HFF-Myc (cell line): ENCODE data around the gene CELA2B.
"Not testable (repeated sequence)": the region's sequence is repeated elsewhere in the genome, so short reads cannot be mapped to it uniquely, and the experiment has no call there.

ENCODE experiments used
- DNase-seq: peaks from one replicate; pipeline ENCODE4 v3.0.0-alpha.2; 2011; ENCODE audit warnings: low read depth; ENCODE audit errors: extremely low read depth
- H3K4me3 ChIP-seq: replicated peaks from 2 replicates; pipeline ENCODE4 v1.5.1; 2011; ENCODE audit warnings: low read depth, mild to moderate bottlenecking, control low read depth, low read length
- TF ChIP-seq, protein P1 (sequence below): IDR thresholded peaks from 2 replicates; pipeline ENCODE4 v1.5.1; 2012; ENCODE audit warnings: mild to moderate bottlenecking, low read depth, low read length, control low read depth; ENCODE audit errors: missing control alignments

Gene CELA2B

DNA sequence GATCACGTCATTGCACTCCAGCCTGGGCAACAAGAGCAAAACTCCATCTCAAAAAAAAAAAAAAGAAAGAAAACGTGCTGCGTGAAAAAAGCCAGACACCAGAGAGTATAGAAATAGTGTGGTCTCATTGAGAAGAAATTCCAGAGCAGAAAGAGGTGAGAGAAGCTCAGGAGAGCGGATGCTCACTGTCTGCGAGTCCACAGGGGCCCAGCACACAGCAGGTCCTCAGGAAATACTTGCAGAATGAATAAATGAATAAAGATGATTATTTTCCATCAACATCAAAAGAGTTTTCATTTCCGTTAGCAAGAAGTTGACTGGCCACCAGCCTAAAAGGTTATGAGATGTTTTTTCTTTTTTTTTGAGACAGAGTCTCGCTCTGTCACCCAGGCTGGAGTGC is 33.7 kb downstream of the CELA2B start:
- no peak overlapping the region for H3K4me3 ChIP-seq
- no peak for DNase-seq
- TF ChIP-seq, protein P1, sequence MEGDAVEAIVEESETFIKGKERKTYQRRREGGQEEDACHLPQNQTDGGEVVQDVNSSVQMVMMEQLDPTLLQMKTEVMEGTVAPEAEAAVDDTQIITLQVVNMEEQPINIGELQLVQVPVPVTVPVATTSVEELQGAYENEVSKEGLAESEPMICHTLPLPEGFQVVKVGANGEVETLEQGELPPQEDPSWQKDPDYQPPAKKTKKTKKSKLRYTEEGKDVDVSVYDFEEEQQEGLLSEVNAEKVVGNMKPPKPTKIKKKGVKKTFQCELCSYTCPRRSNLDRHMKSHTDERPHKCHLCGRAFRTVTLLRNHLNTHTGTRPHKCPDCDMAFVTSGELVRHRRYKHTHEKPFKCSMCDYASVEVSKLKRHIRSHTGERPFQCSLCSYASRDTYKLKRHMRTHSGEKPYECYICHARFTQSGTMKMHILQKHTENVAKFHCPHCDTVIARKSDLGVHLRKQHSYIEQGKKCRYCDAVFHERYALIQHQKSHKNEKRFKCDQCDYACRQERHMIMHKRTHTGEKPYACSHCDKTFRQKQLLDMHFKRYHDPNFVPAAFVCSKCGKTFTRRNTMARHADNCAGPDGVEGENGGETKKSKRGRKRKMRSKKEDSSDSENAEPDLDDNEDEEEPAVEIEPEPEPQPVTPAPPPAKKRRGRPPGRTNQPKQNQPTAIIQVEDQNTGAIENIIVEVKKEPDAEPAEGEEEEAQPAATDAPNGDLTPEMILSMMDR, result no peak

DNA sequence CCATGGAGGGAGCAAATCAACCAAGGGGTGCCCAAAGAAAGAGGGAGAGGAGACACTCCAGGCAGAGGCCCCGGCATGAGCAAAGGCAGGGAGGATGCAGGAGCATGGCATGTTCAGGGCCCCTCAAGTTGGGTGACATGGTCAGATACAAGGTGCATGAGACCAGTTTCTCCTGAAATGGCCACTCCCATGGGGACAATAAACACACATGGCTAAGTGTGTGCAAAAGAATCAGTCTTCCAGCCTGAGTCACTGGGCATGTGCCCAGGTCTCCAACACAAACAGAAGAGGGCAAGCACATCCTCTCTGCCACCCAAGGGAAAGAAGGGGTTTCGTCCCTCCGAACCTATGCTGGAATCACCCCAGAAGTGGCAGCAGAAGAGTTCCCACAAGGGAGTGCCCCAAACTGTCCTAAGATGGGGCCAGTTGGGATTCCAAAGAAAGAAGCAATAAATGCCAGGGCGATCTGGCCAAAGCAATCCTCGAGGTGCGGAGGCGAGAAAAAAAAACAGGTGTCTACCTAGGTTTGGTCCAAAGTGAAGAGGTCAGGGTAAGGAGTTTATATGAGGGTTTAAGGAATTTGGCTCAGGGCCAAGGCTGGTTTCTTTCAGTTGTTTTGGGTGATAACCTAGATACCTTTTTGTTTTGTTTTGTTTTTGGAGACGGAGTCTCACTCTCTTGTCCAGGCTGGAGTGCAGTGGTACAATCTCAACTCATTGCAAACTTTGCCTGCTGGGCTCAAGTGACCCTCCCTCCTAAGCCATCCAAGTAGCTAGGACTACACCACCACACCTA is 34.9 kb downstream of the CELA2B start:
- TF ChIP-seq, protein P1, result no peak
- no peak overlapping the region for H3K4me3 ChIP-seq
- DNase-seq, result no peak

DNA sequence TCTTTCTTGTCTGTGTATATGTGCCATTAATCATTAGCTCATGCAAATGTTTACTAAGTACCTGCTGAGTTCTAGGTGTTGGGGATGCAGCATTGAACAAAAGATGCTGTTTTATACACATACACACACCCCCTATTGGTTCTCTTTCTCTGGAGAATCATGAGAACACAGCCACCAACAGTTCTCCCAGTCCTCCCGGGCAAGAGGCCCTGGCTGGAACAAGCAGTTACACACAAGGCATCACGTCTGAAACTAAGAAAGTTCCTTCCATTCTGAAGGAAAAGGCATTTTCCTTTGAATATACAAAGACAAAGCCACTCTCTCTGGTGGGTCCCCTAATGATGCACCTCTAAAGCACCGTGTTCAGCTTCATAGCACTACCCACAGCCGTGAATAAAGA is 37.3 kb downstream of the CELA2B start:
- TF ChIP-seq, protein P1, result no peak
- no peak overlapping the region for H3K4me3 ChIP-seq
- no peak for DNase-seq

DNA sequence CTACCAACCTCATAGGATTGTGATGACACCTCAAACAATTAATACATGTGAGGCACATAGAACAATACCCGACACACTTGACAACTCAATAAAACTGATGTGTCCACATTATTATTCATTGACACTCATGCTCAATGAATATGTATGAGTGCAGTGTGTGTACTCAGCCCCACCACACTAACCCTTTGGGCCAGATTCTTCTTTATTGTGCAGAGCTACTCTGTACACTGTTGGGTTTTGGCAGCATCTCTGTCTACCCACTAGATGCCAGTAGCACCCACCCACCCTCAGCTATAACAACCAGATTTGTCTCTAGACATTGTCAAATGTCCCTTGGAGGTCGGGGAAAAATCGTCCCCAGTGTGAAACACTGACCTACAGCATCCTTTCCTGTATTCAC is 38.0 kb downstream of the CELA2B start:
- TF ChIP-seq, protein P1, result no peak
- H3K4me3 ChIP-seq, result no peak overlapping the region
- DNase-seq, result no peak

DNA sequence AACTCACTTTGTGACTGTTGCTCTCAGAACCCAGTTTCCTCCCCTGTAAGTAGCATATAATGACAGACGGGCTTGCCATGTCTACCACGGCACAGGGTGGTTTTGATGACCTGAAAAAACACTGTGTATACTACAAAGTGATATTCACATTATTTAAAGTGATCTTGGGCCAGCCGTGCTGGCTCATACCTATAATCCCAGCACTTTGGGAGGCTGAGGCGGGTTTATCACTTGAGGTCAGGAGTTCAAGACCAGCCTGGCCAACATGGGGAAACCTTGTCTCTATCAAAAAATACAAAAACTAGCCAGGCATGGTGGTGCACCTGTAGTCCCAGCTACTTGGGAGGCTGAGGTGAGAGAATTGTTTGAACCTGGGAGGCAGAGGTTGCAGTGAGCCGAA is 38.7 kb downstream of the CELA2B start:
- H3K4me3 ChIP-seq, result not testable (repeated sequence)

DNA sequence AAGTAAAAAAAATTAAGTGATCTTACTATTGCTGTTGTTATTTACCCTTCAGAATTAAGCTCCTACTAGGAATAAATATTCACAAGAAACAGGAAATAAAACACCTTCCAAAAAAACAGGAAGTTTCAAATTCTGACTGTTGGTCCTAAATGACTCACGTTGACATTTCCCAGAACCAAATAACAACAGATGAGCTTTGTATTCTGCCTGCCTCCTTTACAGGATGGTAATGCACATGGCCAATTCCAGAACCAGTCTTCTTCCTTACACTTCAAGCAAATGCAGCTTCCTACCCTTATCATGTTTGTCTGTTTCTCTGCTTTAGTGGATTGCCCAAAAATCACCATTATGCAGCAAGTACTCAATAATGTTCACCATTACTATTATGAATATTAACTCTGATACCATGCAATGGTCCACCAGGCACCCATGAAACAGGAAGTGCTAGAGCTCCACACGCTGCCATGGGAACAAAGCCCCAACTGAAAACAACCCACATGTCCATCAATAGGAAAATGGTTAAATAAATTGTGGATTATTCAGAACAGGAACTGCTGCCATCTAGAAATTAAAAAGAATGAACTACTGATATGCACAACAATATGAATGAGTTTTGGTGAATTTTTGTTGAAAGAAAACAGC is 39.2 kb downstream of the CELA2B start:
- no peak overlapping the region for H3K4me3 ChIP-seq
- DNase-seq, result no peak
- TF ChIP-seq, protein P1, result no peak

More for the DNA sequence above, 38.7 kb downstream of the CELA2B start:
- DNase-seq, result not testable (repeated sequence)

DNA sequence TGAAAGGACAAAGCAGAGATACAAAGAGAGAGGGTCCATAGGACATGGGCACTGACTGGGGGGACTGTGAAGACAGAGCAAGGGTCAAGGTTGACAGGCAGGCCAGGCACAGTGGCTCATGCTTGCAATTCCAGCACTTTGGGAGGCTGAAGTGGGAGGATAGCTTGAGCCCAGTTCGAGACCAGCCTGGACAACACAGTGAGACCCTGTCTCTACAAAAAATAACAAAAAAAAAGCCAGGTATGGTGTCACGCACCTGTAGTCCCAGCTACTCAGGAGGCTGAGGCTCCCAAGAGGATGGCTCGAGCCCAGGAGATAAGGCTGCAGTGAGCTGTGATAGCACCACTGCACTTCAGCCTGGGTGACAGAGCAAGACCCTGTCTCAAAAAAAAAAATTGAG is 43.7 kb downstream of the CELA2B start:
- no peak for DNase-seq
- TF ChIP-seq, protein P1, result no peak
- no peak overlapping the region for H3K4me3 ChIP-seq

DNA sequence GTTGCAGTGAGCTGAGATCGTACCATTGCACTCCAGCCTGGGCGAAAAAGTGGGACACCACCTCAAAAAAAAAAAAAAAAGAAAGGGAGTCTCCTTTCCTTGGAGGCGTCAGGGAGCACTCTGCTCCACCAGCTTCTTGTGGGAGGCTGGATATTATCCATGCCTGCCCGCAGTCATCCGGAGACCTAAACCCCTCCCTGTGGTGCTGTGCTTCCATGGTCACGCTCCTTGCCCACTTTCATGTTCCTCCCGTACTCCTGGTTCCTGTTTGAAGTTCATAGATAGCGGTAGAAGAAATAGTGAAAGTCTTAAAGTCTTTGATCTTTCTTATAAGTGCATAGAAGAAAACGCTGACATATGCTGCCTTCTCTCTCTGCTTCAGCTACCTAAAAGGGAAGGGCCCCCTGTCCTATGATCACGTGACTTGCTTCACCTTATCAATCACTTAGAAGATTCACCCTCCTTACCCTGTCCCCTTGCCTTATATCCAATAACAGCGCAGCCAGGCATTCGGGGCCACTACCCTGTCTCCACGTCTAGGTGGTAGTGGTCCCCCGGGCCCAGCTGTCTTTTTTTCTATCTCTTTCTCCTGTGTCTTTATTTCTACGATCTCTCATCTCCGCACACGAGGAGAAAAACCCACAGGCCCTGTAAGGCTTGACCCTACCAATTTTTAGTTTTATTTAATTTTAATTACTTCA is 45.5 kb downstream of the CELA2B start:
- not testable (repeated sequence) for H3K4me3 ChIP-seq, DNase-seq
